ENCODE results near the gene ADAMTS6.

The ADAMTS6 gene

GRCh38 chr5:65279603-65280002 lies 202.1 kb downstream of the ADAMTS6 start:
- Histone ChIP-seq H3K4me3 (ENCODE audit: low read depth, low read length) (no peak overlapping the region), H3K4me1 (ENCODE audit: control insufficient read depth, insufficient read depth, low read length) (no peaks in the 10 kb centered on the region), H3K9me3 (ENCODE audit: control insufficient read depth, insufficient read depth, low read depth, low read length) (no peaks in the 10 kb centered on the region), H3K27ac (ENCODE audit: extremely low read depth, low read depth, low read length) (no peak overlapping the region), H3K36me3 (ENCODE audit: control insufficient read depth in 2 of 2, insufficient read depth in 1 of 2, low read length in 2 of 2) (no peaks in the 10 kb centered on the region; a peak in 1 of 3 replicates)
- TF ChIP-seq ZNF280D (tag by site-specific recombination; IDR thresholded peaks at IDR 0.05) (no peak), OSR2 (tag by site-specific recombination; IDR thresholded peaks at IDR 0.05) (no peak), ZNF133 (tag by site-specific recombination; IDR thresholded peaks at IDR 0.05) (peak; percentile 94), EGR2 (tag by site-specific recombination; IDR thresholded peaks at IDR 0.05; ENCODE audit: low read depth) (no peak), GLIS2 (tag by site-specific recombination; IDR thresholded peaks at IDR 0.05) (no peak), ZNF677 (tag by site-specific recombination; IDR thresholded peaks at IDR 0.05) (no peak), KLF1 (tag by site-specific recombination; IDR thresholded peaks at IDR 0.05) (no peak)
- TF ChIP-seq, protein P1, sequence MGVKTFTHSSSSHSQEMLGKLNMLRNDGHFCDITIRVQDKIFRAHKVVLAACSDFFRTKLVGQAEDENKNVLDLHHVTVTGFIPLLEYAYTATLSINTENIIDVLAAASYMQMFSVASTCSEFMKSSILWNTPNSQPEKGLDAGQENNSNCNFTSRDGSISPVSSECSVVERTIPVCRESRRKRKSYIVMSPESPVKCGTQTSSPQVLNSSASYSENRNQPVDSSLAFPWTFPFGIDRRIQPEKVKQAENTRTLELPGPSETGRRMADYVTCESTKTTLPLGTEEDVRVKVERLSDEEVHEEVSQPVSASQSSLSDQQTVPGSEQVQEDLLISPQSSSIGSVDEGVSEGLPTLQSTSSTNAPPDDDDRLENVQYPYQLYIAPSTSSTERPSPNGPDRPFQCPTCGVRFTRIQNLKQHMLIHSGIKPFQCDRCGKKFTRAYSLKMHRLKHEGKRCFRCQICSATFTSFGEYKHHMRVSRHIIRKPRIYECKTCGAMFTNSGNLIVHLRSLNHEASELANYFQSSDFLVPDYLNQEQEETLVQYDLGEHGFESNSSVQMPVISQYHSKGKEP (tag by site-specific recombination; IDR thresholded peaks at IDR 0.05) = no peak
- TF ChIP-seq, protein P2, sequence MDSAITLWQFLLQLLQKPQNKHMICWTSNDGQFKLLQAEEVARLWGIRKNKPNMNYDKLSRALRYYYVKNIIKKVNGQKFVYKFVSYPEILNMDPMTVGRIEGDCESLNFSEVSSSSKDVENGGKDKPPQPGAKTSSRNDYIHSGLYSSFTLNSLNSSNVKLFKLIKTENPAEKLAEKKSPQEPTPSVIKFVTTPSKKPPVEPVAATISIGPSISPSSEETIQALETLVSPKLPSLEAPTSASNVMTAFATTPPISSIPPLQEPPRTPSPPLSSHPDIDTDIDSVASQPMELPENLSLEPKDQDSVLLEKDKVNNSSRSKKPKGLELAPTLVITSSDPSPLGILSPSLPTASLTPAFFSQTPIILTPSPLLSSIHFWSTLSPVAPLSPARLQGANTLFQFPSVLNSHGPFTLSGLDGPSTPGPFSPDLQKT (IDR thresholded peaks at IDR 0.05; ENCODE audit: borderline replicate concordance, low read depth, low read length) = no peak
- ChIA-PET CTCF (interaction anchor here (0.6 kb wide), 1 partner anchor 70 kb away, joined by 3 read pairs; no protein-coding TSS in a partner anchor), POLR2A (interaction anchor here (0.5 kb wide), 1 partner anchor 56 kb away, joined by 4 read pairs; no protein-coding TSS in a partner anchor)

GRCh38 chr5:65276178-65276890 lies 205.4 kb downstream of the ADAMTS6 start:
- ChIA-PET CTCF (no interaction called here), POLR2A (no interaction called here)
- no peaks in the 10 kb centered on the region for H3K9me3 ChIP-seq (ENCODE audit: control insufficient read depth, insufficient read depth, low read depth, low read length)
- H3K4me3 ChIP-seq (ENCODE audit: low read depth, low read length) = no peak overlapping the region
- H3K36me3 ChIP-seq (ENCODE audit: control insufficient read depth in 2 of 2, insufficient read depth in 1 of 2, low read length in 2 of 2) = no peaks in the 10 kb centered on the region; a peak in 1 of 3 replicates
- H3K27ac ChIP-seq (ENCODE audit: extremely low read depth, low read depth, low read length) = no peak overlapping the region
- no peaks in the 10 kb centered on the region for H3K4me1 ChIP-seq (ENCODE audit: control insufficient read depth, insufficient read depth, low read length)
- TF ChIP-seq ZNF292 (tag by site-specific recombination; IDR thresholded peaks at IDR 0.05; ENCODE audit: borderline replicate concordance, low read depth) (no peak), ZBTB7A (tag by site-specific recombination; IDR thresholded peaks at IDR 0.05; ENCODE audit: low read depth) (no peak), ZNF211 (tag by site-specific recombination; IDR thresholded peaks at IDR 0.05; ENCODE audit: low read depth) (no peak), ZNF600 (tag by site-specific recombination; IDR thresholded peaks at IDR 0.05) (no peak), MEIS1 (CRISPR knock-in tag; IDR thresholded peaks at IDR 0.05; ENCODE audit: borderline replicate concordance) (no peak), ZNF274 (IDR thresholded peaks at IDR 0.05; ENCODE audit: low read length) (no peak), ZNF274 (tag by site-specific recombination; IDR thresholded peaks at IDR 0.05; ENCODE audit: borderline replicate concordance) (no peak), ZNF830 (tag by site-specific recombination; IDR thresholded peaks at IDR 0.05; ENCODE audit: low read depth) (no peak), PRDM10 (tag by site-specific recombination; IDR thresholded peaks at IDR 0.05) (no peak), ZNF114 (tag by site-specific recombination; IDR thresholded peaks at IDR 0.05) (no peak), ZNF529 (tag by site-specific recombination; IDR thresholded peaks at IDR 0.05; ENCODE audit: insufficient replicate concordance) (no peak), ZNF785 (tag by site-specific recombination; IDR thresholded peaks at IDR 0.05) (no peak), ZNF48 (tag by site-specific recombination; IDR thresholded peaks at IDR 0.05) (no peak), ZNF302 (tag by site-specific recombination; IDR thresholded peaks at IDR 0.05; ENCODE audit: low read depth) (no peak), ZNF501 (tag by site-specific recombination; IDR thresholded peaks at IDR 0.05) (no peak), ZNF843 (tag by site-specific recombination; IDR thresholded peaks at IDR 0.05) (no peak), PRDM1 (tag by site-specific recombination; IDR thresholded peaks at IDR 0.05) (no peak)

All from HEK293 (cell line).